Bronchial epithelial cell (primary cell): Measurements from ENCODE around the gene MDM4. TPM values are rescaled to one million over a fixed set of nuclear protein-coding genes. Genes with fewer than 3 reads are reported as not detected.

Experiments
- DNase-seq: peaks from one replicate; pipeline ENCODE4 v3.0.0-alpha.2; 2010; ENCODE audit warnings: low read depth
- FAIRE-seq: peaks from 2 replicates; lab custom pipeline; 2011; peaks lifted over from hg19 to GRCh38; lab: Jason Lieb, UNC
- H3K27me3 ChIP-seq: 2 replicates; pipeline ENCODE4 v1.5.1; 2011; ENCODE audit warnings: low read length; ENCODE audit not compliant: control insufficient read depth, insufficient read depth
- H3K36me3 ChIP-seq: 2 replicates; pipeline ENCODE4 v1.5.1; 2011; ENCODE audit warnings: low read length; ENCODE audit not compliant: control insufficient read depth, insufficient read depth
- H3K4me3 ChIP-seq: 2 replicates; pipeline ENCODE4 v1.5.1; 2011; ENCODE audit warnings: mild to moderate bottlenecking, low read depth, low read length, control low read depth
- total RNA-seq: library from RNA; depleted of rRNA; stranded (reverse); fragments of >200 nt; gene quantifications from 2 replicates; pipeline ENCODE4 v1.2.1, GENCODE V29; 2014
- TF ChIP-seq, protein P1 (sequence below): IDR thresholded peaks from 2 replicates; pipeline ENCODE4 v1.5.1; 2011; ENCODE audit warnings: mild to moderate bottlenecking, moderate library complexity, low read length, control low read depth, inconsistent platforms; ENCODE audit not compliant: insufficient read depth, severe bottlenecking

Gene MDM4
- total RNA-seq, 1 donor from 2014 or later = 23.4 TPM

GRCh38 chr1:204477036-204477740 lies 39.0 kb upstream of the MDM4 start:
- no peak overlapping the region for H3K4me3 ChIP-seq
- no peak for FAIRE-seq
- TF ChIP-seq, protein P1, sequence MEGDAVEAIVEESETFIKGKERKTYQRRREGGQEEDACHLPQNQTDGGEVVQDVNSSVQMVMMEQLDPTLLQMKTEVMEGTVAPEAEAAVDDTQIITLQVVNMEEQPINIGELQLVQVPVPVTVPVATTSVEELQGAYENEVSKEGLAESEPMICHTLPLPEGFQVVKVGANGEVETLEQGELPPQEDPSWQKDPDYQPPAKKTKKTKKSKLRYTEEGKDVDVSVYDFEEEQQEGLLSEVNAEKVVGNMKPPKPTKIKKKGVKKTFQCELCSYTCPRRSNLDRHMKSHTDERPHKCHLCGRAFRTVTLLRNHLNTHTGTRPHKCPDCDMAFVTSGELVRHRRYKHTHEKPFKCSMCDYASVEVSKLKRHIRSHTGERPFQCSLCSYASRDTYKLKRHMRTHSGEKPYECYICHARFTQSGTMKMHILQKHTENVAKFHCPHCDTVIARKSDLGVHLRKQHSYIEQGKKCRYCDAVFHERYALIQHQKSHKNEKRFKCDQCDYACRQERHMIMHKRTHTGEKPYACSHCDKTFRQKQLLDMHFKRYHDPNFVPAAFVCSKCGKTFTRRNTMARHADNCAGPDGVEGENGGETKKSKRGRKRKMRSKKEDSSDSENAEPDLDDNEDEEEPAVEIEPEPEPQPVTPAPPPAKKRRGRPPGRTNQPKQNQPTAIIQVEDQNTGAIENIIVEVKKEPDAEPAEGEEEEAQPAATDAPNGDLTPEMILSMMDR = no peak
- H3K27me3 ChIP-seq = no peaks in the 10 kb centered on the region
- DNase-seq = no peak
- H3K36me3 ChIP-seq = no peaks in the 10 kb centered on the region

DNA sequence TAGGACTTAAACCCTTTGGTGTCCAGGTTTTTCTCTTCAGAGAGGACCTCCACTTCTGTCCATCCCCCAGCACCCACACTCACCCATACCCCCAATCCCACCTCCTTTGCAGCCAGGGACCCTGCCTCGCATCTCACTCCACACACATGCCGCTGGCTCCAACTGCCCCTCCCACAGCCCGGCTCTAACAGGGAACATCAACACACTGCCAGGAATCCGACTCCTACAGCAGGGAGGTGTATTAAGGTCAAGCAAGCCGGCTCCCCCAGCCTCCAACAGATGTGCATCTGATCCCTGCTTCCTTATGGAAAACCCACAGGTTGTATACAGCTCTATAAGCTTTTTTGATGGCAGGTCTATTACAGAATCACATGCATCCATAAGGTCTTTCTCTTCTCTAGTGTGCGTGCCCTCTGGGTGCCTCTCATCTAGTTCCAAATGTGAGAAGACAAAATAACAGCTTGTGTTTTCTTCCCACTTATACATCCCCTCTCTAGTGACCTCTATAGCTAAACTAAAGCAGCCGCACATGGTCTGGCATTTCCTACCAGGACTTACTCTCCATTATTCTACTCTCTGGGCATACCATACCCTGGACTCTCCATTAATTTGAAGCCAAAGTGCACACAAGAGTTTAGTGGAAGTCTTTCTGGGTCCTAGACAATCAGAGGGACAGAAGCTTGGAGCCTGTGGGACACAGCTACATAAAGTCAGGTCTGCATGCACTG lies 37.9 kb upstream of the MDM4 start:
- Histone ChIP-seq H3K36me3 (no peaks in the 10 kb centered on the region), H3K4me3 (no peak overlapping the region), H3K27me3 (no peaks in the 10 kb centered on the region)
- DNase-seq (no peak), FAIRE-seq (no peak)
- TF ChIP-seq, protein P1 = no peak

GRCh38 chr1:204478921-204479320 lies 37.3 kb upstream of the MDM4 start:
- no peaks in the 10 kb centered on the region for H3K27me3 ChIP-seq
- DNase-seq (no peak), FAIRE-seq (no peak)
- H3K36me3 ChIP-seq = no peaks in the 10 kb centered on the region
- TF ChIP-seq, protein P1 = no peak
- H3K4me3 ChIP-seq = no peak overlapping the region

DNA sequence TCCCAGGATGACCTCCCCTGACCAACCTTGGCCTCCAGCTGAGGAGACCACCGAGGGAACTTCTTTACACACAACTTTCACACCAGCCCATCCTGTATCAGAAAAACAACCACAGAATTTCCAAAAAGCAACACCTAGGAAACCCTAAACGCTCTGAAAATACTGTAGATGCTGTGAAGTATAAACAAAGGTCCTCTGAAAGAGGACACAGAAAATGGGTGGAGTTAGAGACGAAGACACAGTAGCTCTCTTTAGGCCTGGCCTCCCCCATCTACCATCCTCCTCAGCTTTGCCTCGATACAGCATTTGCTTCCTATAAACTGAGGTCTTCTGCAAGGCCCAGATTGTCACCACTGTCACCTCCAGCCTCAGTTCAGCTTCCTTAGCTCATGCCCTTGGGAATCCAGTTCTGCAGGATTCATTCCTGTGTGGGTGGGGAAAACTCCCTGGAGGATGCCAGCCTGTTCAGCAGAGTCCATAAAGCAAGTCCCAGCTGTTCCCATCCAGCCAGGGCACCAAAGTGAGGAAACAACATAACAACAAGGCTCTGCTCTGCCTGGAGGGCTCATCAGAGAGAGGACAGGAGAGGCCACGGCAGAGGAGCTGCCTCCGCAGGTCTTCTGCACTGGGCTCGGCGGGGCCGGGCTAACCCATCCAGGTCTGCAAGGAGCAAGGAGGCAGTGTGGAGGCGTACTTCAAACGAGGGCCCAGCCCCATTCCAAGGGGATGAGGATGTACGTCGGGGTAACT lies 36.6 kb upstream of the MDM4 start:
- TF ChIP-seq, protein P1 = peak; percentile 14
- Histone ChIP-seq H3K27me3 (no peaks in the 10 kb centered on the region), H3K4me3 (no peak overlapping the region), H3K36me3 (no peaks in the 10 kb centered on the region)
- DNase-seq (peak; percentile 93), FAIRE-seq (no peak)

- Histone ChIP-seq H3K4me3 (no peak overlapping the region), H3K36me3 (no peaks in the 10 kb centered on the region), H3K27me3 (no peaks in the 10 kb centered on the region)
- DNase-seq (no peak), FAIRE-seq (no peak)
- TF ChIP-seq, protein P1 = no peak
Observed at GRCh38 chr1:204480515-204480914, 35.7 kb upstream of the MDM4 start.
